ENCODE results near the gene MAP9. TPM values are rescaled to one million over a fixed set of nuclear protein-coding genes. Genes with fewer than 3 reads are reported as not detected.
"Not testable (repeated sequence)": the region's sequence is repeated elsewhere in the genome, so short reads cannot be mapped to it uniquely, and the experiment has no call there.

Gene MAP9
- total RNA-seq (10 to 100 TPM; 24.7 to 32.4 TPM), polyA plus RNA-seq (ENCODE audit: insufficient read depth, low read depth, low replicate concordance) (3.0 TPM)
- long read RNA-seq, donor 1, partial matches to known transcripts = 0 of 3 reads
- long read RNA-seq, donor 1, other reads (novel, unspliced or antisense) = 0 of 3 reads
- long read RNA-seq, donor 2, partial matches to known transcripts = 0 of 2 reads
- long read RNA-seq, donor 2, other reads (novel, unspliced or antisense) = 0 of 2 reads

DNA sequence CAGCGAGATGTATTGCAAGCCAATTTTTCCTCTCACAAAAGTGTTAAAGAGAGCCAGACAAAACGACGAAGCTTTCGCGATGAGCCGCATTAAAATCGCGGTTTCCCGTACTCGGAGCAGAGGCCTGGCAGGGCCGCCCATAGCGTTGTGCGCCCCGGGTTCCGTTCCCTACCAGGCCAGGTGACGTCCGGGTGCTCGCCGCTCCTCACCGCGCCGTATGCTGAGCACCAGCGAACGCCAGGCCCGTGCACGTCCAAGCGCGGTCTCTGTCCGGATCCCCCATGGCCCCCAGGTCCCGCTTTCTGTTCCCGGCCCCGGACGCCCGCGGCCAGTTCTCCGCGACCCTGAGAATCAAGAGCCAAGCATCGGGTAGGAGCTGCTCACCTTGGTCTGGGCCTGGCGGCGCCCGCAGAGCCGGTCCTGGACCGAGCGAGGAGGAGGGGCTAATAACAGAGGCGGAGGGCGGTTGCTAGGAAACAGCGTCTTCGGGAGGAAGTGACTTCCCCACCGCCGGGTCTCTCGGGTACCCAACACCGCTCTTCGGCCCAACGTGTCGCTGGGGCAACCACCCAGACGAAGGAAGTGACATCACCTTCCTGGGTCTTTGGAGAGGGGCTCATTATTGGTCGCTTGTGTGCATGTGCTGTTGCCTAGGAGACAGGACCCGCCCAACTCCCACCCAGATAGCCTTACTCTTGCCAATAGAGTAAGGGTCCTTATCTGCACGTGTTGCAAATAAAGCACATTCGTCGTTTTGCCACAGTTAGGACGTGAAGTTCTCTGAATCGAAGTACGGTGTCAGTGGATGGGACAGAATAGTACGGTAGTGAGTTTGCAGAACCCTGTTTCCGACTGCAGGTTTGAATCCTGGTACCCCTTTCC is at the start of gene MAP9:
MAP9 (minus strand) TSS at position 579 of the 882 bp plus-strand sequence. CDS start 1,115 bp downstream, outside the sequence.
- Histone ChIP-seq H3K4me3 (peak within 1 kb of the TSS; percentile 59 to 69), H3K4me1 (no peaks in the 10 kb centered on the region), H3K9me3 (no peaks in the 10 kb centered on the region), H3K36me3 (ENCODE audit: low read depth, missing control alignments) (no peaks in the 10 kb centered on the region), H3K27ac (peak within 1 kb of the TSS; percentile 8 to 50), H3K27me3 (no peaks in the 10 kb centered on the region)
- DNase-seq = peak; percentile 99
- intact Hi-C loops (cut with DNase I; ENCODE audit: low total_unique reads) = loop anchor here (10.0 kb wide), 1 partner anchor 392 kb away; no protein-coding TSS in a partner anchor
- TF ChIP-seq POLR2A (IDR thresholded peaks at IDR 0.05) = no peak
- TF ChIP-seq, protein P1, sequence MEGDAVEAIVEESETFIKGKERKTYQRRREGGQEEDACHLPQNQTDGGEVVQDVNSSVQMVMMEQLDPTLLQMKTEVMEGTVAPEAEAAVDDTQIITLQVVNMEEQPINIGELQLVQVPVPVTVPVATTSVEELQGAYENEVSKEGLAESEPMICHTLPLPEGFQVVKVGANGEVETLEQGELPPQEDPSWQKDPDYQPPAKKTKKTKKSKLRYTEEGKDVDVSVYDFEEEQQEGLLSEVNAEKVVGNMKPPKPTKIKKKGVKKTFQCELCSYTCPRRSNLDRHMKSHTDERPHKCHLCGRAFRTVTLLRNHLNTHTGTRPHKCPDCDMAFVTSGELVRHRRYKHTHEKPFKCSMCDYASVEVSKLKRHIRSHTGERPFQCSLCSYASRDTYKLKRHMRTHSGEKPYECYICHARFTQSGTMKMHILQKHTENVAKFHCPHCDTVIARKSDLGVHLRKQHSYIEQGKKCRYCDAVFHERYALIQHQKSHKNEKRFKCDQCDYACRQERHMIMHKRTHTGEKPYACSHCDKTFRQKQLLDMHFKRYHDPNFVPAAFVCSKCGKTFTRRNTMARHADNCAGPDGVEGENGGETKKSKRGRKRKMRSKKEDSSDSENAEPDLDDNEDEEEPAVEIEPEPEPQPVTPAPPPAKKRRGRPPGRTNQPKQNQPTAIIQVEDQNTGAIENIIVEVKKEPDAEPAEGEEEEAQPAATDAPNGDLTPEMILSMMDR (IDR thresholded peaks at IDR 0.05) = no peak
- 3 to 12% methylated on average over 18 to 66 of the region's 66 CpGs for WGBS, 2 donors

DNA sequence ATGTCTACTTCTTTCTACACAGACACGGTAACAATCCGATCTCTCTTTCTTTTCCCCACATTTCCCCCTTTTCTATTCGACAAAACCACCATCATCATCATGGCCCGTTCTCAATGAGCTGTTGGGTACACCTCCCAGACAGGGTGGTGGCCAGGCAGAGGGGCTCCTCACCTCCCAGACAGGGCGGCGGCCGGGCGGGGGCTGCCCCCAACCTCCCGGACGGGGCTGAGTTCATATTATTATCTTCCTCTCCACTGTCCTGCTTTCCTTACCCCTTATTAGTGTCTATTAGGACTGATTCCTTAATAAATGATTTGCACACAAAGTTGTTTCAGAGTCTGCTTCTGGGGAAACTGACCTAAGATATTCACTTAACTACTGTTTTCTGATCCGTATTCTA is 48.0 kb upstream of the MAP9 start:
- H3K4me3 ChIP-seq; H3K9me3 ChIP-seq; H3K4me1 ChIP-seq; H3K36me3 ChIP-seq (ENCODE audit: low read depth, missing control alignments); intact Hi-C loops (cut with DNase I; ENCODE audit: low total_unique reads); H3K27me3 ChIP-seq; H3K27ac ChIP-seq; DNase-seq: not testable (repeated sequence)
- WGBS, 2 donors = 87 to 93% methylated on average over 11 of the region's 11 CpGs

DNA sequence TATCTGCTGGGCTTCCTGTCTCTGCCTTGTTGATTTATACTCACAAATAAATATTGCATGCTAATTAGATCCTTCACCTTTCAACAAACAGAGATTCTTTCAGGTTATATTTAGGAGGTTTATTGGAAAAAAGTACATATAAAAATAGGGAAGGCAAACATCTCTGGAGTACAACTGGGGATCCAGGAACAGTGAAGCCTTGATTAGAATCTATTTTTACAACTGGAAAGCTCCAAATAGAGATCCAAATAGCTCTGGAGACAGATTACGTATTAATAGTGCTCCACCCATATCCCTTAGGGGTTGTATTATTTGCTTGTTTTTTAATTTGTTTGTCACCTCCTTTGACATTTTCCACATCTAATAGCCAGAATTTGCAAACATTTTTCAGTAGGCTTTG is 46.9 kb upstream of the MAP9 start:
- Histone ChIP-seq H3K36me3 (ENCODE audit: low read depth, missing control alignments) (no peaks in the 10 kb centered on the region), H3K27ac (no peak overlapping the region), H3K4me3 (no peak overlapping the region), H3K27me3 (no peaks in the 10 kb centered on the region), H3K9me3 (no peaks in the 10 kb centered on the region), H3K4me1 (peaks cover 5% of the 10 kb centered on the region)
- TF ChIP-seq POLR2A (IDR thresholded peaks at IDR 0.05) = no peak
- TF ChIP-seq, protein P1 (IDR thresholded peaks at IDR 0.05) = no peak
- WGBS, 2 donors = 50 to 67% methylated on average over 1 of the region's 1 CpG
- intact Hi-C loops (cut with DNase I; ENCODE audit: low total_unique reads) = no loop called here
- no peak for DNase-seq

DNA sequence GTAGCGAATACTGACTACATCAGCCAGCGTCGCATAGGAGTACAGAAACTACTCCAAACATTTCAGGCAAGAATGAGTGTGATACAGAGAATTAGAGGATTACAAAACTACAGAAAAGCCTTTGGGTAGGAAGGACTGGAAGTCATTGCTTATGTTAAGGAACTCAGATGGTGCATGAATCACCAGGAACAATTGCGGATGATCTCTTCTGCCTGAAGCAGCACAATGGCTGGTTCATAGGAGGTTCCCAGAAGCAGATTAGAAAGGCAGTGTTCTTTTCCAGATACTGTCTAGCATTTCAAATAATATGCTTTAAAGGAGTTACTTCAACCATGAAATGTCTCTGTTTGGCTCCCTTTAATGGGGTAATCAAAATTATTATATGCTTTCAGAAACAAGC is 42.5 kb upstream of the MAP9 start:
- TF ChIP-seq POLR2A (IDR thresholded peaks at IDR 0.05) = no peak
- TF ChIP-seq, protein P1 (IDR thresholded peaks at IDR 0.05) = no peak
- H3K36me3 ChIP-seq (ENCODE audit: low read depth, missing control alignments) = no peaks in the 10 kb centered on the region
- DNase-seq = no peak
- no peaks in the 10 kb centered on the region for H3K9me3 ChIP-seq
- no peak overlapping the region for H3K27ac ChIP-seq
- no peaks in the 10 kb centered on the region for H3K27me3 ChIP-seq
- 94 to 100% methylated on average over 4 of the region's 4 CpGs for WGBS, 2 donors
- no peaks in the 10 kb centered on the region for H3K4me1 ChIP-seq
- H3K4me3 ChIP-seq = no peak overlapping the region
- intact Hi-C loops (cut with DNase I; ENCODE audit: low total_unique reads) = no loop called here

DNA sequence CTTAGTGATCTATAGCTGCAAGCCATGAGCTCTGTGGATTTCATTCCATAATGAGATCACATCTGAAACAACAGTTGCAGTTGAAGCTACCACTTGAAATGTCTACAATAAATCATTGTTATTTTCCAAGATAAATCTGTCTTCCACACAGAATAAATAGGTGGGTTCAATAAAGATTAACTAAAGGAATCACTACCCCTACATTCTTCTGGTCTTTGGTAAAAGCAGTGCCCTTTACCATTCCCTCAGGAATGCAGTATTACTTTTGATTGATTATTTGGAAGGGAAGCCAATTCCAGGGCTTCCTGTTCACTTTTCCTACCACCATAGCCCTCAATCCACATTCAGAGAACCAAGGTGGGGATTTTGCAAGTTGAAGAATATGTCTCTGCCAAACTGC is 38.9 kb upstream of the MAP9 start:
- Histone ChIP-seq H3K9me3 (no peaks in the 10 kb centered on the region), H3K4me3 (no peak overlapping the region), H3K36me3 (ENCODE audit: low read depth, missing control alignments) (no peaks in the 10 kb centered on the region), H3K4me1 (no peaks in the 10 kb centered on the region), H3K27me3 (no peaks in the 10 kb centered on the region), H3K27ac (no peak overlapping the region)
- intact Hi-C loops (cut with DNase I; ENCODE audit: low total_unique reads) = no loop called here
- TF ChIP-seq, protein P1 (IDR thresholded peaks at IDR 0.05) = no peak
- no peak for TF ChIP-seq POLR2A (IDR thresholded peaks at IDR 0.05)
- no peak for DNase-seq

Measured in testis (tissue), 5 donors.